IPS-18a (cell line): ENCODE data around the gene FOS.
A peak's percentile ranks its signal among the peaks of the same experiment; 100 is the strongest.
"Not testable (repeated sequence)": the region's sequence is repeated elsewhere in the genome, so short reads cannot be mapped to it uniquely, and the experiment has no call there.

Experiments
- H3K27ac ChIP-seq: one replicate; pipeline ENCODE4 v1.5.1; 2013; ENCODE audit warnings: low read length
- H3K27me3 ChIP-seq: one replicate; pipeline ENCODE4 v1.6.1; 2013; ENCODE audit warnings: mild to moderate bottlenecking, low read length; ENCODE audit not compliant: control insufficient read depth, insufficient read depth
- H3K36me3 ChIP-seq: one replicate; pipeline ENCODE4 v1.6.1; 2013; ENCODE audit warnings: low read depth, low read length; ENCODE audit not compliant: control insufficient read depth
- H3K4me1 ChIP-seq: one replicate; pipeline ENCODE4 v1.6.1; 2013; ENCODE audit warnings: low read depth, low read length; ENCODE audit not compliant: control insufficient read depth
- H3K4me3 ChIP-seq: one replicate; pipeline ENCODE4 v1.5.1; 2013; ENCODE audit warnings: low read length
- H3K9ac ChIP-seq: one replicate; pipeline ENCODE4 v1.6.1; 2013; ENCODE audit warnings: mild to moderate bottlenecking, low read length, moderate library complexity
- H3K9me3 ChIP-seq: one replicate; pipeline ENCODE4 v1.6.1; 2013; ENCODE audit warnings: low read depth, low read length; ENCODE audit not compliant: control insufficient read depth

The FOS gene

DNA sequence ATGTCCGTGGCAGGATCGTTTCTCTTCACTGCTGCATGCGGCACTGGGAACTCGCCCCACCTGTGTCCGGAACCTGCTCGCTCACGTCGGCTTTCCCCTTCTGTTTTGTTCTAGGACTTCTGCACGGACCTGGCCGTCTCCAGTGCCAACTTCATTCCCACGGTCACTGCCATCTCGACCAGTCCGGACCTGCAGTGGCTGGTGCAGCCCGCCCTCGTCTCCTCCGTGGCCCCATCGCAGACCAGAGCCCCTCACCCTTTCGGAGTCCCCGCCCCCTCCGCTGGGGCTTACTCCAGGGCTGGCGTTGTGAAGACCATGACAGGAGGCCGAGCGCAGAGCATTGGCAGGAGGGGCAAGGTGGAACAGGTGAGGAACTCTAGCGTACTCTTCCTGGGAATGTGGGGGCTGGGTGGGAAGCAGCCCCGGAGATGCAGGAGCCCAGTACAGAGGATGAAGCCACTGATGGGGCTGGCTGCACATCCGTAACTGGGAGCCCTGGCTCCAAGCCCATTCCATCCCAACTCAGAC, 1.2 kb downstream of the FOS start:
- Histone ChIP-seq H3K27ac (peak overlapping the region; percentile 64), H3K9me3 (no peaks in the 10 kb centered on the region), H3K9ac (peak overlapping the region; percentile 91), H3K36me3 (peaks cover 14% of the 10 kb centered on the region), H3K4me3 (peak overlapping the region; percentile 94), H3K4me1 (peaks cover 26% of the 10 kb centered on the region), H3K27me3 (peaks cover 57% of the 10 kb centered on the region)

DNA sequence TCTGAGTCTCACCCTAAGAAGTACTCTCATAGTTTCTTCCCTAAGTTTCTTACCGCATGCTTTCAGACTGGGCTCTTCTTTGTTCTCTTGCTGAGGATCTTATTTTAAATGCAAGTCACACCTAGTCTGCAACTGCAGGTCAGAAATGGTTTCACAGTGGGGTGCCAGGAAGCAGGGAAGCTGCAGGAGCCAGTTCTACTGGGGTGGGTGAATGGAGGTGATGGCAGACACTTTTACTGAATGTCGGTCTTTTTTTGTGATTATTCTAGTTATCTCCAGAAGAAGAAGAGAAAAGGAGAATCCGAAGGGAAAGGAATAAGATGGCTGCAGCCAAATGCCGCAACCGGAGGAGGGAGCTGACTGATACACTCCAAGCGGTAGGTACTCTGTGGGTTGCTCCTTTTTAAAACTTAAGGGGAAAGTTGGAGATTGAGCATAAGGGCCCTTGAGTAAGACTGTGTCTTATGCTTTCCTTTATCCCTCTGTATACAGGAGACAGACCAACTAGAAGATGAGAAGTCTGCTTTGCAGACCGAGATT, 1.7 kb downstream of the FOS start:
- Histone ChIP-seq H3K9ac (peak overlapping the region; percentile 91), H3K27me3 (peaks cover 52% of the 10 kb centered on the region), H3K36me3 (peaks cover 14% of the 10 kb centered on the region), H3K4me1 (peaks cover 26% of the 10 kb centered on the region), H3K27ac (peak overlapping the region; percentile 64), H3K4me3 (peak overlapping the region; percentile 94), H3K9me3 (no peaks in the 10 kb centered on the region)

DNA sequence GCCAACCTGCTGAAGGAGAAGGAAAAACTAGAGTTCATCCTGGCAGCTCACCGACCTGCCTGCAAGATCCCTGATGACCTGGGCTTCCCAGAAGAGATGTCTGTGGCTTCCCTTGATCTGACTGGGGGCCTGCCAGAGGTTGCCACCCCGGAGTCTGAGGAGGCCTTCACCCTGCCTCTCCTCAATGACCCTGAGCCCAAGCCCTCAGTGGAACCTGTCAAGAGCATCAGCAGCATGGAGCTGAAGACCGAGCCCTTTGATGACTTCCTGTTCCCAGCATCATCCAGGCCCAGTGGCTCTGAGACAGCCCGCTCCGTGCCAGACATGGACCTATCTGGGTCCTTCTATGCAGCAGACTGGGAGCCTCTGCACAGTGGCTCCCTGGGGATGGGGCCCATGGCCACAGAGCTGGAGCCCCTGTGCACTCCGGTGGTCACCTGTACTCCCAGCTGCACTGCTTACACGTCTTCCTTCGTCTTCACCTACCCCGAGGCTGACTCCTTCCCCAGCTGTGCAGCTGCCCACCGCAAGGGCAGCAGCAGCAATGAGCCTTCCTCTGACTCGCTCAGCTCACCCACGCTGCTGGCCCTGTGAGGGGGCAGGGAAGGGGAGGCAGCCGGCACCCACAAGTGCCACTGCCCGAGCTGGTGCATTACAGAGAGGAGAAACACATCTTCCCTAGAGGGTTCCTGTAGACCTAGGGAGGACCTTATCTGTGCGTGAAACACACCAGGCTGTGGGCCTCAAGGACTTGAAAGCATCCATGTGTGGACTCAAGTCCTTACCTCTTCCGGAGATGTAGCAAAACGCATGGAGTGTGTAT, 2.4 kb downstream of the FOS start:
- Histone ChIP-seq H3K27ac (no peak overlapping the region), H3K9me3 (no peaks in the 10 kb centered on the region), H3K4me3 (peak overlapping the region; percentile 94), H3K27me3 (peaks cover 45% of the 10 kb centered on the region), H3K9ac (peak overlapping the region; percentile 91), H3K36me3 (peaks cover 14% of the 10 kb centered on the region), H3K4me1 (peaks cover 26% of the 10 kb centered on the region)

DNA sequence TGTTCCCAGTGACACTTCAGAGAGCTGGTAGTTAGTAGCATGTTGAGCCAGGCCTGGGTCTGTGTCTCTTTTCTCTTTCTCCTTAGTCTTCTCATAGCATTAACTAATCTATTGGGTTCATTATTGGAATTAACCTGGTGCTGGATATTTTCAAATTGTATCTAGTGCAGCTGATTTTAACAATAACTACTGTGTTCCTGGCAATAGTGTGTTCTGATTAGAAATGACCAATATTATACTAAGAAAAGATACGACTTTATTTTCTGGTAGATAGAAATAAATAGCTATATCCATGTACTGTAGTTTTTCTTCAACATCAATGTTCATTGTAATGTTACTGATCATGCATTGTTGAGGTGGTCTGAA, 3.0 kb downstream of the FOS start:
- peaks cover 39% of the 10 kb centered on the region for H3K27me3 ChIP-seq
- peaks cover 24% of the 10 kb centered on the region for H3K4me1 ChIP-seq

DNA sequence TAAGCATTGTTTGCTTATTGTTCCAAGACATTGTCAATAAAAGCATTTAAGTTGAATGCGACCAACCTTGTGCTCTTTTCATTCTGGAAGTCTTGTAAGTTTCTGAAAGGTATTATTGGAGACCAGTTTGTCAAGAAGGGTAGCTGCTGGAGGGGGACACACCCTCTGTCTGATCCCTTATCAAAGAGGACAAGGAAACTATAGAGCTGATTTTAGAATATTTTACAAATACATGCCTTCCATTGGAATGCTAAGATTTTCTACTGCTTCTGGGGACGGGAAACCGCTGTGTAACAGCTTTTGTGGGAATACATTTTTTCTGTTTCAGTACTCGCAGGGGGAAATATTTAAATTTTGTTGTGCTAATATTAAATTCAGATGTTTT, 3.5 kb downstream of the FOS start:
- no peak overlapping the region for H3K4me3 ChIP-seq
- no peaks in the 10 kb centered on the region for H3K9me3 ChIP-seq
- no peak overlapping the region for H3K27ac ChIP-seq
- H3K27me3 ChIP-seq = peaks cover 34% of the 10 kb centered on the region
- H3K36me3 ChIP-seq = peaks cover 14% of the 10 kb centered on the region
- H3K4me1 ChIP-seq = peaks cover 22% of the 10 kb centered on the region
- no peak overlapping the region for H3K9ac ChIP-seq

More for the DNA sequence above, 3.0 kb downstream of the FOS start:
- Histone ChIP-seq H3K36me3 (peaks cover 14% of the 10 kb centered on the region), H3K9me3 (no peaks in the 10 kb centered on the region), H3K4me3 (no peak overlapping the region), H3K9ac (no peak overlapping the region), H3K27ac (no peak overlapping the region)

DNA sequence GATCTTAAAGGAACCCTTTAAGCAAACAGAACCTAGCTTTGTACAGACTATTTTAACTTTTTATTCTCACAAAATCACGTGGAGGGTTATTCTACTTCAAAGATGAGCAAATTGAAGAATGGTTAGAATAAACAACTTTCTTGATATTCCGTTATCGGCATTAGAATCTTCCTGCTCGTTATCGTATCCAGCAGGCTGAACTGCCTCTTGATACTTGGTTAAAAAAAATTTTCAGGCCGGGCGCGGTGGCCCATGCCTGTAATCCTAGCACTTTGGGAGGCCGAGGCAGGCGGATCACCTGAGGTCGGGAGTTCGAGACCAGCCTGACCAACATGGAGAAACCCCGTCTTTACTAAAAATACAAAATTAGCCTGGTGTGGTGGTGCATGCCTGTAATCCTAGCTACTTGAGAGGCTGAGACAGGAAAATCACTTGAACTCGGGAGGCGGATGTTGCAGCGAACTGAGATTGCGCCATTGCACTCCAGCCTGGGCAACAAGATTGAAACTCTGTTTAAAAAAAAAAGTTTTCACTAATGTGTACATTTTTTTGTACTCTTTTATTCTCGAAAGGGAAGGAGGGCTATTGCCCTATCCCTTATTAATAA, 4.0 kb downstream of the FOS start:
- not testable (repeated sequence) for H3K27ac ChIP-seq, H3K4me3 ChIP-seq, H3K9me3 ChIP-seq, H3K9ac ChIP-seq
- peaks cover 29% of the 10 kb centered on the region for H3K27me3 ChIP-seq
- peaks cover 22% of the 10 kb centered on the region for H3K4me1 ChIP-seq
- peaks cover 14% of the 10 kb centered on the region for H3K36me3 ChIP-seq

DNA sequence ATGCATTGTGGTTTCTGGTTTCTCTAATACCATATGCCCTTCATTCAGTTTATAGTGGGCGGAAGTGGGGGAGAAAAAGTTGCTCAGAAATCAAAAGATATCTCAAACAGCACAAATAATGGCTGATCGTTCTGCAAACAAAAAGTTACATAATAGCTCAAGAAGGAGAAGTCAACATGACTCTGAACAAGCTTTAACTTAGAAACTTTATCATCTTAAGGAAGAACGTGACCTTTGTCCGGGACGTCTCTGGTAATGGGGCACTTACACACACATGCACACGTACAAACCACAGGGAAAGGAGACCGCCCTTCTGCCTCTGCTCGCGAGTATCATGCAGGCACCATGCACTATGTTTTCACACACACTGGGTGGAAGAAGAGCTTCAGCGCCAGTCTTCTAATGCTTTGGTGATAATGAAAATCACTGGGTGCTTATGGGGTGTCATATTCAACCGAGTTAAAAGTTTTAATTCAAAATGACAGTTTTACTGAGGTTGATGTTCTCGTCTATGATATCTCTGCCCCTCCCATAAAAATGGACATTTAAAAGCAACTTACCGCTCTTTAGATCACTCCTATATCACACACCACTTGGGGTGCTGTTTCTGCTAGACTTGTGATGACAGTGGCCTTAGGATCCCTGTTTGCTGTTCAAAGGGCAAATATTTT, 4.7 kb downstream of the FOS start:
- Histone ChIP-seq H3K9ac (no peak overlapping the region), H3K27ac (no peak overlapping the region), H3K27me3 (peaks cover 25% of the 10 kb centered on the region), H3K36me3 (peaks cover 14% of the 10 kb centered on the region), H3K9me3 (no peaks in the 10 kb centered on the region), H3K4me1 (peaks cover 25% of the 10 kb centered on the region), H3K4me3 (no peak overlapping the region)

DNA sequence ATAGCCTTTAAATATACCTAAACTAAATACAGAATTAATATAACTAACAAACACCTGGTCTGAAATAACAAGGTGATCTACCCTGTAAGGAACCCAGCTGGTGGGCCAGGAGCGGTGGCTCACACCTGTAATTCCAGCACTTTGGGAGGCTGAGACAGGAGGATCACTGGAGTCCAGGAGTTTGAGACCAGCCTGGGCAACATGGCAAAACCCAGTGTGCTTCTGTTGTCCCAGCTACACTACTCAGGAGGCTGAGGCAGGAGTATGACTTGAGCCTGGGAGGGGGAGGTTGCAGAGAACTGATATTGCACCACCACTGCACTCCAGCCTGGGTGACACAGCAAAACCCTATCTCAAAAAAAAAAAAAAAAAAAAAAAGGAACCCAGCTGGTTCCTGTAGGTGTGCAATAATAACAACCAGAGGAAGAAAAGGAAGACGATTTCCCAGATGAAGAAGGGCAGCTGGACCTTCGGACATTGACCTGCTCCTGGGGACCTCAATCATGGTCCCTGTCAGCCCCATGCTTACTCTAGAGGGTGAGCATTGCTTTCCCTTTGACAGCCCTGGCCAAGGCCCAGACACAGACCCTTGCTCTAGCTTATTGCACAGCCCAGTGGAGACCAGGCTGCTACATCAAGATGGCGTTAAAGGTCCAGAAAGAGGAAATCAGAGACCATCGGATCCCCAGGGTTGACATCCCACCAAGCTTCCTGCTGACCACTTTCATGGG, 5.4 kb downstream of the FOS start:
- no peak overlapping the region for H3K27ac ChIP-seq
- H3K27me3 ChIP-seq = peaks cover 23% of the 10 kb centered on the region
- no peak overlapping the region for H3K4me3 ChIP-seq
- H3K9ac ChIP-seq = no peak overlapping the region
- H3K9me3 ChIP-seq = no peaks in the 10 kb centered on the region
- H3K36me3 ChIP-seq = peaks cover 14% of the 10 kb centered on the region
- peaks cover 25% of the 10 kb centered on the region for H3K4me1 ChIP-seq

DNA sequence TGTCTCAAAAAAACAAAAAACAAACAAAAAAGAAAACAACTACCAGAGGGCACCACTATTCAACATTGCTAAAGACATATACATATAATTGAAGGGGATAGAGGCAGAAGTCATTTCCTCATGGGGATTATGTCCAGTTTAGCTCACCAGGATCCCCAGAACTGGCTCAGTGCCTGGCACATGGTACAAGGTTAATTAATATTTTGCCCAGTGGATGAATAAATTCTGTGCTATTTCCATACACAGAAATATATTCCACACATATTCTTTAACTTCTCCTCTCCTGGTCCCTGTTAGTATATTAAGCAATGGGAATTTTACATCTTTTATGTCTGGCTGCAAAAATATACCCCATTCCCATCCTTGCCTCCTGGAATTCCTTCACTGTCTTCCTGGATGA, 6.7 kb downstream of the FOS start:
- no peak overlapping the region for H3K9ac ChIP-seq
- H3K27ac ChIP-seq = no peak overlapping the region
- H3K36me3 ChIP-seq = peaks cover 14% of the 10 kb centered on the region
- H3K4me3 ChIP-seq = no peak overlapping the region
- H3K9me3 ChIP-seq = no peaks in the 10 kb centered on the region
- peaks cover 16% of the 10 kb centered on the region for H3K4me1 ChIP-seq
- peaks cover 10% of the 10 kb centered on the region for H3K27me3 ChIP-seq

DNA sequence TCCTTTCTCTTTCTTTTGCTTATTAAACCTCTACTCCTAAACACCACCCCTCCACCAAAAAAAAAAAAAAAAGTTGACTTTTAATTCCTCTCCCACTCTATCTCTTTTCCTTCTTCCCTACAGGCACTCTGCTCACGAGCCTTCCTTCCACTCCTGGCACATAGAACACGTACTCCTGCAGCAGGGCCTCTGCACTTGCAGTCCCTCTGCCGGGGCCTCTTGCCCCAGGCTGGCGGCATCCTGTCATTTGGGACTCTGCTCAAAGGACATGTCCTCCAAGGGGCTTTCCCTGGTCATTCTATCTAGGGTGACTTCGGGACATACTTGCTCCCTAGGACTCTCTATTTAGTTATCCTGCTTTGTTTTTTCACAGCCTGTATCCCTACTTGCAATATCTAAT, 7.7 kb downstream of the FOS start:
- no peaks in the 10 kb centered on the region for H3K9me3 ChIP-seq
- H3K4me1 ChIP-seq = peaks cover 9% of the 10 kb centered on the region
- no peak overlapping the region for H3K4me3 ChIP-seq
- H3K9ac ChIP-seq = no peak overlapping the region
- H3K27me3 ChIP-seq = peaks cover under 1% of the 10 kb centered on the region
- peaks cover 5% of the 10 kb centered on the region for H3K36me3 ChIP-seq
- no peak overlapping the region for H3K27ac ChIP-seq

DNA sequence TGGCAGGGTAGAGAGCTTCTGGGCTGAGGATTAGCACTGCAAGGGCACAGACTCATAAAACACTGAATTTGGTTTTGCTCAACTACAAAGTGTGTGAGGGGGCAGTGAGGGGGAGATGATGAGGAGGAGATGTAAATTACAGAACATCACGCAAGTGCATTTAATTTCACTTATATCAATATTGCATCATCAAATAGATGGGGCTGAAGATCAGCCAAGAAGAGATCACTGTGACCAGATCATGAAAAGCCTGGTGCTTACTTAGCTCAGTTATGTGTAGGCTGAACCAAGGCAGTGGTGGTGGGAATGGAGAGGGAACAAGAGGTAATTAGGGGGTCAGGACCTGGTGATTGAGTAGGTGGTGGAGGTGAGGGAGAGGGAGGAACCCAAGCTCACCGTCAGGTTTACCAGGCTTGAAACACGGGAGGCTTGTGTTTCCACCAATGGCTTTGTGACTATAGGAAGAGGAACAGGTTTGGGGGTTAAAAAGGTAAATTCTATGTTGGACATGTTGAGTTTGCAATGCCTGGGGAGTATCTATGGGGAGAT, 11.3 kb downstream of the FOS start:
- no peak overlapping the region for H3K9ac ChIP-seq
- H3K27ac ChIP-seq = no peak overlapping the region
- H3K9me3 ChIP-seq = no peaks in the 10 kb centered on the region

More for the DNA sequence above, 11.3 kb downstream of the FOS start:
- Histone ChIP-seq H3K4me3 (no peak overlapping the region), H3K27me3 (no peaks in the 10 kb centered on the region), H3K36me3 (no peaks in the 10 kb centered on the region), H3K4me1 (peaks cover 9% of the 10 kb centered on the region)
